ENCODE data around the gene OR2V2. TPM values are rescaled to one million over a fixed set of nuclear protein-coding genes. Genes with fewer than 3 reads are reported as not detected.

The OR2V2 gene
- total and polyA plus RNA-seq, 2 donors (not counting 1 experiment from before 2014, with no cell fraction given) = not detected

DNA sequence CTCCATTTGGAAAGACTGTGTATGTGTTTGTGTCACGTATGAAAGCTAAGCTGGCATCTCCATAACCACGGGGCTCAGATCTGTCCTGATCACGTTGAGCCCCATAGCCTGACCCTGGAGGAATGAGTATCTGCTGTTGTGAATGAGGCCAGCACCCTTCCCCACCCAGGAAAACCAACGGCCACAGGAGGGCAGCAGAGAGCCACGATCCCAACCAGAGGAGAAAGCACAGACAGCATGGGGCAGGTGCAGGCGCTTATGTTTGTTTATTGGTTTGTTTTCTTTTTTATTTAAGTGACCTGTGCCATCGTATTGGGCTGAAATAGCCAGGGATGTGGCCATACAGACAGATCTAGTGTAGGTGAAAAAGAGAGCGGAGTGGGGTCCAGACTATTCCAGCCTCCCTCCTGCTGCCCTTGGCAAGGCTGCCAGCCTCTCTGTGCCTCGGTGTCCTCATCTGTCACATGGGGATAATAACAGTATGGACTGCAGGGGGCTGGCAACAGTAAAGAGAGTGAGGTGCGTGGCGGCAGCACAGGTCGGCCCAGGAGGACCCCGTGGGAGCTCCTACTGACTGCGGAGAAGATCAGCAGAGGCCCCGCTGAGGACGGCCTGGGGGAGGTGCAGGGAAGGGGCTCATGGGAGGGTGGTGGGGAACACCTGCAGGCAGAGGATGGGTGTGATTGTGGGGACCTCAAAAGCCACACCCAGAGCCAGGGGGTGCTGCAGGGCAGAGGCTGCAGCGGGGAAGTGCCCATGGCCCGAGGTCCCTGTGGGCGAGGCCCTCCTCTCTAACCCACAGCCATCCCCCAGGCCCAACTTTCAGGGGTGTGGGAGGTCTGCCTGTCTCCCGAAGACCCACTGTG lies 12.1 kb downstream of the OR2V2 start:
- no peaks in the 10 kb centered on the region for H3K36me3 ChIP-seq (replicated peaks in 1 of 2; ENCODE audit: control extremely low read depth in 1 of 2, control insufficient read depth in 1 of 2, extremely low read depth in 1 of 2, insufficient read depth in 2 of 2, low read length in 1 of 2)
- H3K27me3 Mint-ChIP-seq = peaks cover 9% of the 10 kb centered on the region
- DNase-seq (peak; percentile 89), ATAC-seq (ENCODE audit: low read depth) (peak; percentile 76)
- peak overlapping the region; percentile 68 for H3K4me2 ChIP-seq (replicated peaks; ENCODE audit: low read depth, low read length, poor library complexity, severe bottlenecking)
- peaks cover 25% of the 10 kb centered on the region for H3K4me1 Mint-ChIP-seq
- 71% methylated on average over 14 of the region's 20 CpGs for WGBS (ENCODE audit: insufficient coverage)
- peaks cover 0 to 24% (median 0%) of the 10 kb centered on the region in 3 donors for H3K9me3 ChIP-seq (ENCODE audit: control extremely low read depth in 1 of 3, control insufficient read depth in 2 of 3, insufficient read depth in 1 of 3, low read length in 2 of 3)
- TF ChIP-seq CTCF (IDR thresholded peaks at IDR 0.05) (peak; percentile 96), EZH2 (IDR thresholded peaks at IDR 0.05; ENCODE audit: borderline replicate concordance, insufficient read depth, low read depth, low read length, poor library complexity, severe bottlenecking) (no peak)
- peaks cover 0 to 35% (median 3%) of the 10 kb centered on the region in 4 experiments for H3K27me3 ChIP-seq (replicated peaks in 1 of 4; ENCODE audit: control extremely low read depth in 1 of 4, control insufficient read depth in 3 of 4, insufficient read depth in 4 of 4, low read length in 3 of 4)
- H3K27ac ChIP-seq (ENCODE audit: low read length in 2 of 2) = peak overlapping the region; percentile 77 to 90
- H3K9ac ChIP-seq (ENCODE audit: low read length) = no peak overlapping the region
- no peaks in the 10 kb centered on the region for H3K79me2 ChIP-seq (ENCODE audit: control insufficient read depth, insufficient read depth, low read length)
- H3K4me3 Mint-ChIP-seq = peak overlapping the region; percentile 70
- peak overlapping the region in 2 of 5 experiments; percentile 47 to 58 for H3K4me3 ChIP-seq (ENCODE audit: control extremely low read depth in 1 of 5, extremely low read depth in 1 of 5, insufficient read depth in 1 of 5, low read depth in 2 of 5, low read length in 4 of 5)
- H2AFZ ChIP-seq (ENCODE audit: insufficient read depth, low read depth, low read length, poor library complexity, severe bottlenecking) = no peak overlapping the region
- ChIA-PET POLR2A (interaction anchor here (1.1 kb wide), 1 partner anchor 32 kb away, joined by 3 read pairs; no protein-coding TSS in a partner anchor), CTCF (interaction anchor here (0.6 to 1.7 kb wide), 9 partner anchors 13 to 372 kb away, joined by 3 to 6 read pairs (median 3); no protein-coding TSS in a partner anchor)
- H3K27ac Mint-ChIP-seq = peak overlapping the region; percentile 85
- H3K9me3 Mint-ChIP-seq (ENCODE audit: insufficient read depth) = no peaks in the 10 kb centered on the region
- intact Hi-C loops (cut with micrococcal nuclease) = loop anchor here (1.0 to 10.0 kb wide), 8 partner anchors 14 to 375 kb away; partner anchors contain the start of genes MGAT1, TRIM52 and ZFP62
- H4K20me1 ChIP-seq (ENCODE audit: control insufficient read depth, insufficient read depth, low read length, poor library complexity, severe bottlenecking) = no peaks in the 10 kb centered on the region
- peaks cover 17 to 29% of the 10 kb centered on the region in 2 donors for H3K4me1 ChIP-seq (ENCODE audit: control insufficient read depth in 2 of 2, insufficient read depth in 2 of 2, low read length in 2 of 2)

Measured in B cell (primary cell).